ENCODE measurements around the gene LRBA.

DNA sequence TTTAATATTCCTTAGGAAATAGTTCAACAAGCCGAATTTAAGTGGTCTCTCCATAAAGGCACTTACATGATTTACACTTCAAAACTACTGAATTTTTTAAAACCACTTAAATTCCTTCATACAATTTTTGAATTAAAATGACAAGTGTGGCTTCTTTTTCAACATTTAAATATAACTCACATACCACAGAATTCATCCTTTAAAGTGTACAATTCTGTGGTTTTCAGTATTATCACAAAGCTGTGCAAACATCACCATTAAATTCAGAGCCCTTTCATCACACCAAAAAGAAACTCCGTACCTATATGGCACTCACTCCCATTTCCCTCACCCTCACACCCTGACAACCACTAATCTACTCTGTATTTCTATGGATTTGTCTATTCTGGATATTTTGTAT lies 634.0 kb downstream of the LRBA start:
- TF ChIP-seq CTCF (IDR thresholded peaks at IDR 0.05; ENCODE audit: low read length): no peak
- no peak for TF ChIP-seq EZH2 (IDR thresholded peaks at IDR 0.05; ENCODE audit: borderline replicate concordance, low read length)

Data from OCI-LY1 (cell line).